Upper lobe of left lung (tissue), 6 donors: Measurements from ENCODE around the gene ANKS1B. TPM values are rescaled to one million over a fixed set of nuclear protein-coding genes. Genes with fewer than 3 reads are reported as not detected.

Source experiments
- ATAC-seq, 2 donors: fragments of 200-7000 bp; cut with Tn5 transposase; one replicate each; pipeline ENCODE4 v1.9.1; 2022; ENCODE audit warnings: mild to moderate bottlenecking in 2 of 2, moderate library complexity in 2 of 2; ENCODE audit not compliant: low FRiP score in 2 of 2
- DNase-seq, 2 donors: peaks; one replicate each; pipeline ENCODE4 v3.0.0-alpha.2; 2019 to 2020
- H3K27ac ChIP-seq, 4 donors: fragments of 200-600 bp; sonication (generic); one replicate each; pipeline ENCODE4 v1.5.1; 2016 to 2019
- H3K27me3 ChIP-seq, 4 donors: fragments of 200-600 bp; sonication (generic); one replicate each; pipeline ENCODE4 v1.5.1; 2017 to 2019
- H3K36me3 ChIP-seq, 4 donors: fragments of 200-600 bp; sonication (generic); one replicate each; pipeline ENCODE4 v1.5.1; 2016 to 2019
- H3K4me1 ChIP-seq, 4 donors: fragments of 200-600 bp; sonication (generic); one replicate each; pipeline ENCODE4 v1.5.1; 2018 to 2019
- H3K4me3 ChIP-seq, 4 donors: fragments of 200-600 bp; sonication (generic); one replicate each; pipeline ENCODE4 v1.5.1; 2017 to 2019; ENCODE audit warnings: mild to moderate bottlenecking in 2 of 4, moderate library complexity in 1 of 4
- H3K9me3 ChIP-seq, 4 donors: fragments of 200-600 bp; sonication (generic); one replicate each; pipeline ENCODE4 v1.5.1; 2018 to 2019
- EP300 ChIP-seq, 4 donors: sonication (generic); formaldehyde crosslinking; IDR thresholded peaks; one replicate each; pipeline ENCODE4 v1.5.1; 2017; ENCODE audit warnings: antibody characterized with exemption in 4 of 4, control low read depth in 2 of 4
- POLR2A ChIP-seq, 4 donors: fragments of 450-650 bp; IDR thresholded peaks; one replicate each; pipeline ENCODE4 v1.5.1; 2016 to 2017; ENCODE audit warnings: antibody characterized with exemption in 4 of 4, mild to moderate bottlenecking in 2 of 4
- POLR2AphosphoS5 ChIP-seq, 2 donors: sonication (generic); formaldehyde crosslinking; IDR thresholded peaks; one replicate each; pipeline ENCODE4 v1.5.1; 2017; ENCODE audit warnings: antibody characterized with exemption in 2 of 2
- WGBS, 2 donors: methylation state at CpG; one replicate each; pipeline ENCODE4 v1.1.5; 2017 to 2018; 5-methylcytosine and 5-hydroxymethylcytosine counted together
- total RNA-seq, 6 donors: library from RNA; depleted of rRNA in 4 of 6; stranded (reverse); fragments of >200 nt in 4 of 6; gene quantifications; one replicate each; pipeline versions ENCODE4 v1.1.0 to v1.2.1, GENCODE V29; 2016 to 2021
- TF ChIP-seq, protein P1 (sequence below), 6 experiments: fragments of 450-650 bp in 4 of 6; fragments of 200-600 bp in 2 of 6; sonication (generic) in 2 of 6; IDR thresholded peaks; one replicate each; pipeline ENCODE4 v1.5.1; 2016 to 2019; ENCODE audit warnings: antibody characterized with exemption in 6 of 6
- donor health status: DM: no; HTN: no; CAD: no; lungs with moderate emphysema.
- donor health status: DM: no; HTN: yes; CAD: no; lungs with severe emphysema.

The ANKS1B gene
- total RNA-seq, 6 donors from 2014 or later: 5.1 to 23.7 (median 7.2) TPM

DNA sequence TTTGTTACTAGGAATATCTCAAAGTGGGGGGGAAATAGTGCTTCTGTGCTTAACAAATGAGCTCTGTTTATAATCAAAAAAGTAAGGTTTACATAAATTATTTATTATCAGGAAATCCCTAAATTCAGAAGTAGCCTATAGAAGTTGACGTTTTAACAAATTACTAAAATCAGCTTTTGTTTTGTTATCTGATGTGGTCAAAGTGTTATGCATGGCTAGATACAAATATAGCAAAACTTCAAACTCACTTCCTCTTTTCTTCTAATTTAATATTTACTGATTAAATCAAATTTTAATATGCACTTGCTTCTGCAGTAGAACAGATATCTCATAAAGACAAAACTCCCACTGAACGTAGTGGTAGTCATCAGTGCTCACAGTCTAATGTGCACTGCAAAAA lies 289.7 kb downstream of the ANKS1B start:
- Histone ChIP-seq H3K4me1 (no peaks in the 10 kb centered on the region), H3K9me3 (no peaks in the 10 kb centered on the region), H3K36me3 (no peaks in the 10 kb centered on the region), H3K4me3 (no peak overlapping the region), H3K27ac (no peak overlapping the region), H3K27me3 (no peaks in the 10 kb centered on the region)
- ATAC-seq: no peak
- WGBS, 2 donors: 27 to 35% methylated on average over 2 of the region's 2 CpGs
- TF ChIP-seq, protein P1, sequence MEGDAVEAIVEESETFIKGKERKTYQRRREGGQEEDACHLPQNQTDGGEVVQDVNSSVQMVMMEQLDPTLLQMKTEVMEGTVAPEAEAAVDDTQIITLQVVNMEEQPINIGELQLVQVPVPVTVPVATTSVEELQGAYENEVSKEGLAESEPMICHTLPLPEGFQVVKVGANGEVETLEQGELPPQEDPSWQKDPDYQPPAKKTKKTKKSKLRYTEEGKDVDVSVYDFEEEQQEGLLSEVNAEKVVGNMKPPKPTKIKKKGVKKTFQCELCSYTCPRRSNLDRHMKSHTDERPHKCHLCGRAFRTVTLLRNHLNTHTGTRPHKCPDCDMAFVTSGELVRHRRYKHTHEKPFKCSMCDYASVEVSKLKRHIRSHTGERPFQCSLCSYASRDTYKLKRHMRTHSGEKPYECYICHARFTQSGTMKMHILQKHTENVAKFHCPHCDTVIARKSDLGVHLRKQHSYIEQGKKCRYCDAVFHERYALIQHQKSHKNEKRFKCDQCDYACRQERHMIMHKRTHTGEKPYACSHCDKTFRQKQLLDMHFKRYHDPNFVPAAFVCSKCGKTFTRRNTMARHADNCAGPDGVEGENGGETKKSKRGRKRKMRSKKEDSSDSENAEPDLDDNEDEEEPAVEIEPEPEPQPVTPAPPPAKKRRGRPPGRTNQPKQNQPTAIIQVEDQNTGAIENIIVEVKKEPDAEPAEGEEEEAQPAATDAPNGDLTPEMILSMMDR (IDR thresholded peaks at IDR 0.05): no peak
- TF ChIP-seq POLR2A (IDR thresholded peaks at IDR 0.05): no peak
- no peak for DNase-seq

- Histone ChIP-seq H3K27me3 (no peaks in the 10 kb centered on the region), H3K36me3 (no peaks in the 10 kb centered on the region), H3K9me3 (peaks cover 0 to 5% (median 0%) of the 10 kb centered on the region in 4 donors), H3K27ac (no peak overlapping the region), H3K4me3 (no peak overlapping the region), H3K4me1 (no peaks in the 10 kb centered on the region)
- no peak for ATAC-seq
- WGBS, 2 donors: 83 to 86% methylated on average over 1 of the region's 1 CpG
- DNase-seq: no peak
- TF ChIP-seq, protein P1 (IDR thresholded peaks at IDR 0.05): no peak
- TF ChIP-seq POLR2A (IDR thresholded peaks at IDR 0.05) (no peak), EP300 (IDR thresholded peaks at IDR 0.05) (no peak), POLR2AphosphoS5 (IDR thresholded peaks at IDR 0.05) (no peak)
These were observed 298.6 kb downstream of the ANKS1B start for GRCh38 chr12:99686142-99686541.

DNA sequence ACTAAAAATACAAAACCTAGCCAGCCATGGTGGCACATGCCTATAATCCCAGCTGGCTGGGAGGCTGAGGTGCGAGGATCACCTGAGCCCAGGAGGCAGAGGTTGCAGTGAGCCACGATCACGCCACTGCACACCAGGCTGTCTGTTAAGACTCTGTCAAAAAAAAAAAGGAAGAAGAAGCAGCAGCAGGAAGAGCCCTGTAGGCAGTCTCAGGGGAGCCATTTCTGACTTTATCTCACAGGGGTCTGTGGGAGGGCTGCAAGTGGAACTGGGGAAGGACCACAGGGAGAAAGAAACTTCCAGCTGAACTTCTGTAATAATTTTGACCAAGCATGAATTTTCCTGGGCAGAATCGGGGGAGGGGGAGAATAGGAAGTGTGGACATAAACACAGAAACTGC lies 304.5 kb downstream of the ANKS1B start:
- 51 to 64% methylated on average over 4 of the region's 4 CpGs for WGBS, 2 donors
- Histone ChIP-seq H3K36me3 (no peaks in the 10 kb centered on the region), H3K27me3 (no peaks in the 10 kb centered on the region), H3K4me1 (no peaks in the 10 kb centered on the region), H3K4me3 (no peak overlapping the region), H3K27ac (no peak overlapping the region), H3K9me3 (peaks cover 0 to 2% (median 0%) of the 10 kb centered on the region in 4 donors)
- ATAC-seq (no peak), DNase-seq (no peak)
- TF ChIP-seq POLR2A (IDR thresholded peaks at IDR 0.05) (no peak), EP300 (IDR thresholded peaks at IDR 0.05) (no peak), POLR2AphosphoS5 (IDR thresholded peaks at IDR 0.05) (no peak)
- TF ChIP-seq, protein P1 (IDR thresholded peaks at IDR 0.05): no peak

DNA sequence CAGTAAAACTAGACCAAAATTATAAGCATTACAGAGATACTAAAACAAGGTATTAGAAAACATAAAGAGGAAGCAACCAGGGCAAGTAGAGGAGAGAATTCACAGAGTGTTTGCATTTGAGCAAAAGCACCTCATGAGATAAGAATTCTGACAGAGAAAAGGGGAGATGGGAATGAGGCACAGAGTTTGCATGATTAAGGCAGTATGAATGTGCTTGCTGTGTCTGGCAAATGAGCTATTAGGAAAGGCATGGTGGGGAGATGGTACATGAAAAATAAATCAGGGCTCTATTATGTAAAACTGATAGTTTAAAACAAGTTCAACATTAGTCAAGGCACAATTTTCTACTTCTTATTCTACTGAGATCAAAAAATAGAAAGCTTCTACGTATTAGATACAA lies 314.1 kb downstream of the ANKS1B start:
- WGBS, 2 donors: 83 to 87% methylated on average over 1 of the region's 1 CpG

More for the DNA sequence above, 314.1 kb downstream of the ANKS1B start:
- DNase-seq (no peak), ATAC-seq (no peak)
- no peaks in the 10 kb centered on the region for H3K27me3 ChIP-seq
- H3K4me1 ChIP-seq: no peaks in the 10 kb centered on the region
- H3K36me3 ChIP-seq: no peaks in the 10 kb centered on the region
- H3K4me3 ChIP-seq: no peak overlapping the region
- no peak overlapping the region for H3K27ac ChIP-seq
- no peaks in the 10 kb centered on the region for H3K9me3 ChIP-seq
- TF ChIP-seq POLR2AphosphoS5 (IDR thresholded peaks at IDR 0.05) (no peak), EP300 (IDR thresholded peaks at IDR 0.05) (no peak), POLR2A (IDR thresholded peaks at IDR 0.05) (no peak)
- TF ChIP-seq, protein P1 (IDR thresholded peaks at IDR 0.05): no peak
